ENCODE data around the gene SMS.

The SMS gene

DNA sequence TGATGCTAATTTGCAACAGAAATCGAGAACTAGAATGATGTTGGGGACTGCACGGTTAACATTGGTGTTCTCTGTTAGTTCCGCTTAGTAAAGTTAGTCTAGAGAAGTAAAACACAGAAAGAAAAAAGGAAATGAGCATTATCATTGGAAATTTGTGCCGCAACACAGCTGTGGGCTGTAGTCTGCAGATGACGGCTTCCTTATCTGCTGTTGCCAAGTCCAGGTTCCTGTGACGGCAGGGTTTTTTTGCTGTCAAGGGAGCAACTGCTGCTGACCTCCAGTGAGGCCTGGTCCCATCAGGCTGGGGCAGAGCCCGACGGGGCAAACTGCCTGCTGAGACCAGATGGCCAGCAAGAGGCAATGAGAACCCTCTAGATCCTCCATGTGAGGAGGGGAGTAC lies 52.8 kb downstream of the SMS start:
- Histone ChIP-seq H3K9me3 (no peaks in the 10 kb centered on the region), H3K36me3 (peaks cover 0 to 21% (median 7%) of the 10 kb centered on the region in 3 donors), H3K27me3 (no peaks in the 10 kb centered on the region), H3K27ac (no peak overlapping the region), H3K4me3 (no peak overlapping the region), H3K4me1 (no peaks in the 10 kb centered on the region)
- DNase-seq = peak; percentile 23 to 64
- intact Hi-C loops (cut with DNase I; ENCODE audit: low total_unique reads) = no loop called here
- TF ChIP-seq, protein P1, sequence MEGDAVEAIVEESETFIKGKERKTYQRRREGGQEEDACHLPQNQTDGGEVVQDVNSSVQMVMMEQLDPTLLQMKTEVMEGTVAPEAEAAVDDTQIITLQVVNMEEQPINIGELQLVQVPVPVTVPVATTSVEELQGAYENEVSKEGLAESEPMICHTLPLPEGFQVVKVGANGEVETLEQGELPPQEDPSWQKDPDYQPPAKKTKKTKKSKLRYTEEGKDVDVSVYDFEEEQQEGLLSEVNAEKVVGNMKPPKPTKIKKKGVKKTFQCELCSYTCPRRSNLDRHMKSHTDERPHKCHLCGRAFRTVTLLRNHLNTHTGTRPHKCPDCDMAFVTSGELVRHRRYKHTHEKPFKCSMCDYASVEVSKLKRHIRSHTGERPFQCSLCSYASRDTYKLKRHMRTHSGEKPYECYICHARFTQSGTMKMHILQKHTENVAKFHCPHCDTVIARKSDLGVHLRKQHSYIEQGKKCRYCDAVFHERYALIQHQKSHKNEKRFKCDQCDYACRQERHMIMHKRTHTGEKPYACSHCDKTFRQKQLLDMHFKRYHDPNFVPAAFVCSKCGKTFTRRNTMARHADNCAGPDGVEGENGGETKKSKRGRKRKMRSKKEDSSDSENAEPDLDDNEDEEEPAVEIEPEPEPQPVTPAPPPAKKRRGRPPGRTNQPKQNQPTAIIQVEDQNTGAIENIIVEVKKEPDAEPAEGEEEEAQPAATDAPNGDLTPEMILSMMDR (IDR thresholded peaks at IDR 0.05) = no peak

DNA sequence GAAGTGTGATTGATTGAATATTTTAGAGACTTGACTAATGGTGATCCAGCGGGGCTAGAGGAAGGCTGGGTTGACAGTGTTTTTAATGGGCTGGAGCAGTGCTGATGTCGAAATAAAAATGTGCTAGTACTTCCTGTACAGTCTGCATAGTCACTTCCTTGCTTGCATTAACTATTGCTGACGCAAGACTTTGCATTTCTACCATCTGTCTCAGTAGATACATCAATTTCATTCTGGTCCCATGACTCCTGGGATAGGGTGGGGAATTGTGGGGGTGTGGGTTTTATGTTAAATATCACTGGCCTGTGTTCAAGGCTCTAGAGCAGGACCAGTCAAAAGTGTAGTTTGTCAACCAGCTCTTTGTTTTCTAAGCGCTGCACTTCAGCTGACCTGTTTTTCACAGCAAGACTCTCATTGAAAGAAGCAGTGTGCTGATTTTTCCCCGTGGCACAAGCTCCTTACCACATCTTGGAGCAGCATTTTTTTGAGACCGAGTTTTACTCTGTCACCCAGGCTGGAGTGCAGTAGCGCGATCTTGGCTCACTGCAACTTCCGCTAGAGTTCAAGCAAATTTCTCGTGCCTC lies 56.5 kb downstream of the SMS start:
- Histone ChIP-seq H3K4me3 (no peak overlapping the region), H3K36me3 (peaks cover 0 to 15% (median 4%) of the 10 kb centered on the region in 3 donors), H3K27ac (no peak overlapping the region), H3K27me3 (no peaks in the 10 kb centered on the region), H3K4me1 (no peaks in the 10 kb centered on the region), H3K9me3 (no peaks in the 10 kb centered on the region)
- peak in 1 of 2 donors; percentile 20 for DNase-seq
- TF ChIP-seq, protein P1 (IDR thresholded peaks at IDR 0.05) = no peak
- intact Hi-C loops (cut with DNase I; ENCODE audit: low total_unique reads) = no loop called here

DNA sequence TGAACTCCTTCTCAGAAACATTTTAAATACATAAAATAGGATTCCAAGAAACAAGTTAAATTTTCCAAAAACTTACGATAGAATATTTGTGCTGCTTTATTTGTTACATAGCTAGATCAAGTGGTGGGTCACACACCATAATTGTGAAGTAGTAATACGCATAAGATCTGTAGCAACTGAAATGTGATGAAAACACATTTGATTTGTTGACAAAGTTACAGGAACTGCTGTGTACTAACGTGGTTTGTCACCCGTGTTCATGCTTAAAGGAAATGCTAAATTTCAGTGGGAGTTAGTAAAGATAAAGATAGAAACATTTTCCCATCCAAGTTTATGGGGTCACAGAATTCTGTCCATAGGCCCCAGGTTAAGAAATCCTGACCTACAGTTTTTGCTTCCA lies 57.5 kb downstream of the SMS start:
- Histone ChIP-seq H3K27me3 (no peaks in the 10 kb centered on the region), H3K36me3 (peaks cover 0 to 12% (median 4%) of the 10 kb centered on the region in 3 donors), H3K4me3 (no peak overlapping the region), H3K9me3 (no peaks in the 10 kb centered on the region), H3K4me1 (no peaks in the 10 kb centered on the region), H3K27ac (no peak overlapping the region)
- TF ChIP-seq, protein P1 (IDR thresholded peaks at IDR 0.05) = no peak
- no peak for DNase-seq
- intact Hi-C loops (cut with DNase I; ENCODE audit: low total_unique reads) = no loop called here

DNA sequence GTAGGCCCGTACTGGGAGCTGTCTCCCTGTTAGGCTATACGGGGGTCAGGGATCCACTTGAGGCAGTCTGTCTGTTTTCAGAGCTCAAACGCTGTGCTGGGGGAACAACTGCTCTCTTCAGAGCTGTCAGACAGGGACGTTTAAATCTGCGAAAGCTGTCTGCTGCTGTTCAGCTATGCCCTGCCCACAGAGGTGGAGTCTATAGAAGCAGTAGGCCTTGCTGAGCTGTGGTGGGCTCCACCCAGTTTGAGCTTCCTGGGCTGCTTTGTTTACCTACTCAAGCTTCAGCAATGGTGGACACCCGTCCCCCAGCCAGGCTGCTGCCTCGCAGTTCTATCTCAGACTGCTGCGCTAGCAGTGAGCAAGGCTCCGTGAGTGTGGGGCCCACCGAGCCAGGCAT lies 64.4 kb downstream of the SMS start:
- TF ChIP-seq, protein P1 (IDR thresholded peaks at IDR 0.05) = no peak
- intact Hi-C loops (cut with DNase I; ENCODE audit: low total_unique reads) = no loop called here
- no peak overlapping the region for H3K4me3 ChIP-seq

DNA sequence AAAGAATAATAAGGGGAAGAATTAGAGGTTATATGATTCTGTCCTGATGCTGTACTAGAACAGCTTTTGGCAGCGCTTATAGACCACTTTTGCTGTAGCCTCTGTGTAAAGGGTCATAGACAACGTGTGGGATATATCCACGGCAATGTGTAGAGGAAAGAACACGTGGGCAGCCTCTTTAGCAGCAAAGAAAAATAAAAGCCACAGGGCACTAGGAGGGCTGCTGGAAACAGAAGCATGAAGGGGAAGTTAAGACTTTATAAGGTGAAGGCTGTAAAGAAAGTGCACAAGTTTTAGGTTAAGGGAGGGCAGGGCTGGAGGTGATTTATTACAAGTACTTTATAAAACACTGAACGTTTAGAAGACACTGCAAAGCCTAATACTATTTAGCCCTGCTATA lies 71.5 kb downstream of the SMS start:
- intact Hi-C loops (cut with DNase I; ENCODE audit: low total_unique reads) = no loop called here
- no peaks in the 10 kb centered on the region for H3K27me3 ChIP-seq

More for the DNA sequence above, 64.4 kb downstream of the SMS start:
- no peaks in the 10 kb centered on the region for H3K9me3 ChIP-seq
- no peak for DNase-seq
- no peak overlapping the region for H3K27ac ChIP-seq
- H3K4me1 ChIP-seq = no peaks in the 10 kb centered on the region
- peaks cover 0 to 5% (median 5%) of the 10 kb centered on the region in 3 donors for H3K36me3 ChIP-seq
- H3K27me3 ChIP-seq = no peaks in the 10 kb centered on the region

More for the DNA sequence above, 71.5 kb downstream of the SMS start:
- Histone ChIP-seq H3K27ac (no peak overlapping the region), H3K4me3 (no peak overlapping the region), H3K9me3 (no peaks in the 10 kb centered on the region), H3K36me3 (no peaks in the 10 kb centered on the region), H3K4me1 (no peaks in the 10 kb centered on the region)
- TF ChIP-seq, protein P1 (IDR thresholded peaks at IDR 0.05) = no peak
- DNase-seq = no peak
